Neuron (in vitro differentiated cells): Measurements from ENCODE around the gene SLC25A52.
"Not testable (repeated sequence)": the region's sequence is repeated elsewhere in the genome, so short reads cannot be mapped to it uniquely, and the experiment has no call there.

Experiments used
- H2AFZ ChIP-seq: one replicate; pipeline ENCODE4 v1.6.1; 2013; ENCODE audit warnings: low read depth, mild to moderate bottlenecking, inconsistent platforms, low read length, moderate library complexity
- H3K27me3 ChIP-seq: one replicate; pipeline ENCODE4 v1.6.1; 2013; ENCODE audit warnings: low read length; ENCODE audit not compliant: insufficient read depth
- H3K36me3 ChIP-seq: one replicate; pipeline ENCODE4 v1.6.1; 2013; ENCODE audit warnings: low read length; ENCODE audit not compliant: insufficient read depth
- H3K4me1 ChIP-seq: one replicate; pipeline ENCODE4 v1.6.1; 2013; ENCODE audit warnings: low read length; ENCODE audit not compliant: insufficient read depth
- H3K4me3 ChIP-seq: 2 replicates; pipeline ENCODE4 v1.5.1; 2013; ENCODE audit warnings: mild to moderate bottlenecking, low read length, moderate library complexity
- H3K9me3 ChIP-seq: one replicate; pipeline ENCODE4 v1.6.1; 2013; ENCODE audit warnings: low read length

Gene SLC25A52

GRCh38 chr18:31774477-31774785, 13.8 kb upstream of the SLC25A52 start:
- Histone ChIP-seq H3K27me3 (no peaks in the 10 kb centered on the region), H2AFZ (peak overlapping the region; percentile 35), H3K36me3 (no peaks in the 10 kb centered on the region), H3K4me1 (peaks cover 36% of the 10 kb centered on the region), H3K4me3 (no peak overlapping the region), H3K9me3 (peaks cover 8% of the 10 kb centered on the region)

GRCh38 chr18:31773774-31774476, 13.2 kb upstream of the SLC25A52 start:
- Histone ChIP-seq H3K27me3 (no peaks in the 10 kb centered on the region), H2AFZ (peak overlapping the region; percentile 35), H3K36me3 (no peaks in the 10 kb centered on the region), H3K4me3 (no peak overlapping the region), H3K9me3 (peaks cover 8% of the 10 kb centered on the region), H3K4me1 (peaks cover 36% of the 10 kb centered on the region)

- H3K36me3 ChIP-seq = no peaks in the 10 kb centered on the region
- no peaks in the 10 kb centered on the region for H3K9me3 ChIP-seq
- H3K4me1 ChIP-seq = peaks cover 36% of the 10 kb centered on the region
- H3K4me3 ChIP-seq = no peak overlapping the region
- H2AFZ ChIP-seq = no peak overlapping the region
- no peaks in the 10 kb centered on the region for H3K27me3 ChIP-seq
Measured at GRCh38 chr18:31772699-31773098, 12.0 kb upstream of the SLC25A52 start.

GRCh38 chr18:31750273-31750672, 10.4 kb downstream of the SLC25A52 start:
- Histone ChIP-seq H2AFZ (no peak overlapping the region), H3K4me1 (no peaks in the 10 kb centered on the region), H3K4me3 (no peak overlapping the region), H3K36me3 (no peaks in the 10 kb centered on the region), H3K9me3 (no peaks in the 10 kb centered on the region), H3K27me3 (no peaks in the 10 kb centered on the region)

- H3K4me3 ChIP-seq = no peak overlapping the region
- no peaks in the 10 kb centered on the region for H3K9me3 ChIP-seq
- no peak overlapping the region for H2AFZ ChIP-seq
- H3K4me1 ChIP-seq = peaks cover 2% of the 10 kb centered on the region
- no peaks in the 10 kb centered on the region for H3K36me3 ChIP-seq
- H3K27me3 ChIP-seq = no peaks in the 10 kb centered on the region
Measured at GRCh38 chr18:31746396-31746795, 14.3 kb downstream of the SLC25A52 start.

GRCh38 chr18:31744321-31745067, 16.2 kb downstream of the SLC25A52 start:
- Histone ChIP-seq H2AFZ (no peak overlapping the region), H3K4me1 (peaks cover 2% of the 10 kb centered on the region), H3K9me3 (no peaks in the 10 kb centered on the region), H3K36me3 (no peaks in the 10 kb centered on the region), H3K27me3 (no peaks in the 10 kb centered on the region), H3K4me3 (no peak overlapping the region)

- not testable (repeated sequence) for H3K9me3 ChIP-seq, H3K36me3 ChIP-seq, H3K4me1 ChIP-seq, H3K27me3 ChIP-seq, H2AFZ ChIP-seq, H3K4me3 ChIP-seq
Measured at GRCh38 chr18:31743600-31743999, 17.1 kb downstream of the SLC25A52 start.

GRCh38 chr18:31741097-31741735, 19.5 kb downstream of the SLC25A52 start:
- H3K9me3 ChIP-seq = no peaks in the 10 kb centered on the region
- peaks cover 2% of the 10 kb centered on the region for H3K4me1 ChIP-seq
- H3K27me3 ChIP-seq = no peaks in the 10 kb centered on the region
- H3K36me3 ChIP-seq = no peaks in the 10 kb centered on the region
- no peak overlapping the region for H2AFZ ChIP-seq
- H3K4me3 ChIP-seq = no peak overlapping the region

- Histone ChIP-seq H3K9me3 (no peaks in the 10 kb centered on the region), H3K36me3 (no peaks in the 10 kb centered on the region), H3K27me3 (no peaks in the 10 kb centered on the region), H2AFZ (no peak overlapping the region), H3K4me1 (peaks cover 2% of the 10 kb centered on the region), H3K4me3 (no peak overlapping the region)
Measured at GRCh38 chr18:31740180-31740579, 20.5 kb downstream of the SLC25A52 start.

GRCh38 chr18:31739651-31740050, 21.0 kb downstream of the SLC25A52 start:
- H3K4me3 ChIP-seq = no peak overlapping the region
- no peaks in the 10 kb centered on the region for H3K9me3 ChIP-seq
- no peak overlapping the region for H2AFZ ChIP-seq
- peaks cover 2% of the 10 kb centered on the region for H3K4me1 ChIP-seq
- no peaks in the 10 kb centered on the region for H3K36me3 ChIP-seq
- no peaks in the 10 kb centered on the region for H3K27me3 ChIP-seq

- Histone ChIP-seq H3K4me3 (no peak overlapping the region), H3K36me3 (no peaks in the 10 kb centered on the region), H3K9me3 (no peaks in the 10 kb centered on the region), H3K4me1 (no peaks in the 10 kb centered on the region), H3K27me3 (no peaks in the 10 kb centered on the region), H2AFZ (no peak overlapping the region)
Measured at GRCh38 chr18:31738460-31739407, 21.9 kb downstream of the SLC25A52 start.

GRCh38 chr18:31736630-31737029, 24.1 kb downstream of the SLC25A52 start:
- Histone ChIP-seq H3K36me3 (no peaks in the 10 kb centered on the region), H3K27me3 (no peaks in the 10 kb centered on the region), H3K4me1 (no peaks in the 10 kb centered on the region), H3K9me3 (no peaks in the 10 kb centered on the region), H2AFZ (no peak overlapping the region), H3K4me3 (no peak overlapping the region)

- Histone ChIP-seq H3K9me3 (no peaks in the 10 kb centered on the region), H2AFZ (no peak overlapping the region), H3K4me3 (no peak overlapping the region), H3K36me3 (no peaks in the 10 kb centered on the region), H3K27me3 (no peaks in the 10 kb centered on the region), H3K4me1 (no peaks in the 10 kb centered on the region)
Measured at GRCh38 chr18:31731628-31732027, 29.1 kb downstream of the SLC25A52 start.
